PC-3 (cell line): ENCODE measurements around the gene AKR1B15. TPM values are rescaled to one million over a fixed set of nuclear protein-coding genes. Genes with fewer than 3 reads are reported as not detected.

Source experiments
- total RNA-seq: library from RNA; depleted of rRNA; stranded (reverse); fragments of >200 nt; gene quantifications from 2 replicates; pipeline ENCODE4 v1.2.3, GENCODE V29; 2014; rRNA removed

The AKR1B15 gene
- total RNA-seq, 1 experiment from 2014 or later = 0.40 TPM

Other genes starting within 250 kb of the AKR1B15 start
- gene SLC35B4, start 232.2 kb upstream of the AKR1B15 start, total RNA-seq = 34.2 and 45.0 TPM in 2 replicates
- 1.6 TPM in 1 of 2 replicates, not detected in the other for gene AKR1B1, start 90.0 kb upstream of the AKR1B15 start, total RNA-seq
- gene AKR1B10, start 21.5 kb upstream of the AKR1B15 start, total RNA-seq = 8.3 and 8.8 TPM in 2 replicates
- 9.6 and 14.6 TPM in 2 replicates for gene BPGM, start 97.7 kb downstream of the AKR1B15 start, total RNA-seq
- gene CALD1, start 230.5 kb downstream of the AKR1B15 start, total RNA-seq = 22.1 and 42.4 TPM in 2 replicates